ENCODE data around the gene ABCC5.

The ABCC5 gene

DNA sequence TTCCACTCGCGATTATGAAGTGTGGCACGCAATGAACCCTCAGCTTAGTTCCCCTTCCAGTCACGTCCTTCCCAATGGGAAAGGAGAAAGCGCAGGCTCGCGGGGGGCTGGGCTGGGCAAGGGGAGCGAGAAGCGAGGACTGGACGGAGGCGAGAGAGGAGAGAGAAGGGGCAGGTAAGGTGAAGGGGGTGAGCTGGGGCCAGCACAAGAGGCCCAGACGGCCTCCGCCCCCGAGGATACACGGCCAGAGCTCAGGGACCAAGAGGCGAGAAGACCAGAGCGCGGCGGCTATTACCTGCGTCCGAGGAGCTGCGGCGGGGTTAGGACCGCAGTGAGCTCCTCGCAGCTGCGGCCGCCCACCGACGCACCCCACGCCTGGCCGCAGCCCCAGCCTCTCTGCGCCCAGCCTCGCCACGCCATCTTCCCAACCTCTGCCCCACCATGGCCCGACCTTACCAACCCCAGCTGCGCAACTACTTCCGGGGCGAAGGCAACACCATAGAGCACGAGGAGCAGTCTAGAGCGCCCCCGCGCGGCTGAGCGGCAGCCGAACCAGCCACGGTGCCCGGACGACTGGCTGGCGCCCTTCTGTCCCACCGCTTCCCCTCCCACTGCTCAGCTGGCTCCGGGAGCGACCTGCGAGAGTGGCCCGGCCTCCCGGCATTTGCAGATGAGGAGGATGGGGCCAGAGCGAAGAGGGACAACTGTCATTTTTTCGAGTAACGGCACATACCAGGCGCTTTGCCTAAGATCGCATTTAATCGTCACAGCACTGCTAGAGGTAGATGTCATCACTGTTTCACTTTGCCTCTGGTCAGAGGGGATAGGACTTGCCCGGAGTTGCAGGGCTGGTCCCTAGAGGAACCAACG, 133.0 kb downstream of the ABCC5 start, which contains the start of gene PARL:
TSS of gene PARL (minus strand) at position 454 of the 870 bp plus-strand sequence. CDS start at position 420, 34 bp downstream.
- DNase-seq (ENCODE audit: low spot score) (peak; percentile 92), ATAC-seq (ENCODE audit: low read depth) (peak; percentile 99)
- Histone ChIP-seq H3K4me1 (ENCODE audit: insufficient read depth, poor library complexity, severe bottlenecking) (peaks cover 12% of the 10 kb centered on the region), H3K4me3 (ENCODE audit: severe bottlenecking) (peak within 1 kb of the TSS; percentile 77), H3K36me3 (ENCODE audit: low read depth) (peaks cover 13% of the 10 kb centered on the region), H3K27me3 (ENCODE audit: insufficient read depth, poor library complexity, severe bottlenecking) (no peaks in the 10 kb centered on the region), H3K9me3 (ENCODE audit: severe bottlenecking) (no peaks in the 10 kb centered on the region), H3K27ac (ENCODE audit: poor library complexity, severe bottlenecking) (peak within 1 kb of the TSS; percentile 50)
- TF ChIP-seq, protein P1, sequence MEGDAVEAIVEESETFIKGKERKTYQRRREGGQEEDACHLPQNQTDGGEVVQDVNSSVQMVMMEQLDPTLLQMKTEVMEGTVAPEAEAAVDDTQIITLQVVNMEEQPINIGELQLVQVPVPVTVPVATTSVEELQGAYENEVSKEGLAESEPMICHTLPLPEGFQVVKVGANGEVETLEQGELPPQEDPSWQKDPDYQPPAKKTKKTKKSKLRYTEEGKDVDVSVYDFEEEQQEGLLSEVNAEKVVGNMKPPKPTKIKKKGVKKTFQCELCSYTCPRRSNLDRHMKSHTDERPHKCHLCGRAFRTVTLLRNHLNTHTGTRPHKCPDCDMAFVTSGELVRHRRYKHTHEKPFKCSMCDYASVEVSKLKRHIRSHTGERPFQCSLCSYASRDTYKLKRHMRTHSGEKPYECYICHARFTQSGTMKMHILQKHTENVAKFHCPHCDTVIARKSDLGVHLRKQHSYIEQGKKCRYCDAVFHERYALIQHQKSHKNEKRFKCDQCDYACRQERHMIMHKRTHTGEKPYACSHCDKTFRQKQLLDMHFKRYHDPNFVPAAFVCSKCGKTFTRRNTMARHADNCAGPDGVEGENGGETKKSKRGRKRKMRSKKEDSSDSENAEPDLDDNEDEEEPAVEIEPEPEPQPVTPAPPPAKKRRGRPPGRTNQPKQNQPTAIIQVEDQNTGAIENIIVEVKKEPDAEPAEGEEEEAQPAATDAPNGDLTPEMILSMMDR (IDR thresholded peaks at IDR 0.05; ENCODE audit: poor library complexity, severe bottlenecking), result peak; percentile 95

GRCh38 chr3:183884097-183884426, 133.6 kb downstream of the ABCC5 start:
- no peaks in the 10 kb centered on the region for H3K27me3 ChIP-seq (ENCODE audit: insufficient read depth, poor library complexity, severe bottlenecking)
- DNase-seq (ENCODE audit: low spot score), result no peak
- H3K9me3 ChIP-seq (ENCODE audit: severe bottlenecking), result no peaks in the 10 kb centered on the region
- peaks cover 18% of the 10 kb centered on the region for H3K36me3 ChIP-seq (ENCODE audit: low read depth)
- ATAC-seq (ENCODE audit: low read depth), result no peak
- peak overlapping the region; percentile 77 for H3K4me3 ChIP-seq (ENCODE audit: severe bottlenecking)
- peaks cover 12% of the 10 kb centered on the region for H3K4me1 ChIP-seq (ENCODE audit: insufficient read depth, poor library complexity, severe bottlenecking)
- TF ChIP-seq, protein P1 (IDR thresholded peaks at IDR 0.05; ENCODE audit: poor library complexity, severe bottlenecking), result no peak
- H3K27ac ChIP-seq (ENCODE audit: poor library complexity, severe bottlenecking), result peak overlapping the region; percentile 50

- Histone ChIP-seq H3K27ac (ENCODE audit: poor library complexity, severe bottlenecking) (peak overlapping the region; percentile 50), H3K27me3 (ENCODE audit: insufficient read depth, poor library complexity, severe bottlenecking) (no peaks in the 10 kb centered on the region), H3K4me1 (ENCODE audit: insufficient read depth, poor library complexity, severe bottlenecking) (peaks cover 12% of the 10 kb centered on the region), H3K4me3 (ENCODE audit: severe bottlenecking) (peak overlapping the region; percentile 77), H3K36me3 (ENCODE audit: low read depth) (peaks cover 24% of the 10 kb centered on the region), H3K9me3 (ENCODE audit: severe bottlenecking) (no peaks in the 10 kb centered on the region)
- TF ChIP-seq, protein P1 (IDR thresholded peaks at IDR 0.05; ENCODE audit: poor library complexity, severe bottlenecking), result no peak
- ATAC-seq (ENCODE audit: low read depth) (no peak), DNase-seq (ENCODE audit: low spot score) (no peak)
Observed at GRCh38 chr3:183883291-183884096, 134.2 kb downstream of the ABCC5 start.

DNA sequence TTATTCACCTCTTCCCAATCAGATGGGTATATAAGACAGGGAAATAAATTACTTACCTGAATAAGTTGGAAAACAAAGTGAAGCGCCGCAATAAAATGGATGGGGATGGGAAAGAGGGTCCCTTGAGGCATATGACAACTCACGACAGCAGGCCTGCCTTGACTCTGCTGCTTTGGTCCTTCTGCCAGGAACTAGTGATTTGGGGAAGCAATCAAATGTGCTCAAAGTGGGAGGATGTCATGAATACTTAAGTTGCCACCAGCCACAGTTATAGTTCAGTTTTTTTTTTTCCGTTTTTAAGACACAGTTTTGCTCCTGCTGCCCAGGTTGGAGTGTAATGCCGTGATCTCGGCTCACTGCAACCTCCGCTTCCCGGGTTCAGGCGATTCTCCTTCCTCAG, 137.6 kb downstream of the ABCC5 start:
- DNase-seq (ENCODE audit: low spot score), result no peak
- no peak overlapping the region for H3K4me3 ChIP-seq (ENCODE audit: severe bottlenecking)
- H3K4me1 ChIP-seq (ENCODE audit: insufficient read depth, poor library complexity, severe bottlenecking), result peaks cover 12% of the 10 kb centered on the region
- peaks cover 35% of the 10 kb centered on the region for H3K36me3 ChIP-seq (ENCODE audit: low read depth)
- ATAC-seq (ENCODE audit: low read depth), result no peak
- TF ChIP-seq, protein P1 (IDR thresholded peaks at IDR 0.05; ENCODE audit: poor library complexity, severe bottlenecking), result no peak
- H3K27me3 ChIP-seq (ENCODE audit: insufficient read depth, poor library complexity, severe bottlenecking), result no peaks in the 10 kb centered on the region
- no peaks in the 10 kb centered on the region for H3K9me3 ChIP-seq (ENCODE audit: severe bottlenecking)
- H3K27ac ChIP-seq (ENCODE audit: poor library complexity, severe bottlenecking), result no peak overlapping the region

All from RWPE2 (cell line).